IMR-90 (cell line): ENCODE measurements around the gene MINK1.

Source experiments
- BHLHE40 ChIP-seq: fragments of 150-350 bp; IDR thresholded peaks from 2 replicates; pipeline ENCODE4 v1.6.1; 2016; ENCODE audit warnings: mild to moderate bottlenecking, low read depth, low read length
- CEBPB ChIP-seq: IDR thresholded peaks from 2 replicates; pipeline ENCODE4 v1.6.1; 2012; ENCODE audit warnings: low read depth, low read length, improper control_type of control experiment
- CHD1 ChIP-seq: IDR thresholded peaks from 2 replicates; pipeline ENCODE4 v1.6.1; 2012; ENCODE audit warnings: low read depth, low read length, improper control_type of control experiment
- MAZ ChIP-seq: IDR thresholded peaks from 2 replicates; pipeline ENCODE4 v1.6.1; 2012; ENCODE audit warnings: low read depth, mild to moderate bottlenecking, low read length, improper control_type of control experiment, moderate library complexity, borderline replicate concordance
- MXI1 ChIP-seq: IDR thresholded peaks from 2 replicates; pipeline ENCODE4 v1.6.1; 2012; ENCODE audit warnings: low read depth, mild to moderate bottlenecking, low read length, moderate library complexity, borderline replicate concordance
- POLR2A ChIP-seq: IDR thresholded peaks from 2 replicates; pipeline ENCODE4 v1.6.1; 2012; ENCODE audit warnings: mild to moderate bottlenecking, low read depth, low read length
- RAD21 ChIP-seq: IDR thresholded peaks from 2 replicates; pipeline ENCODE4 v1.6.1; 2012; ENCODE audit warnings: low read length, improper control_type of control experiment
- RCOR1 ChIP-seq: IDR thresholded peaks from 2 replicates; pipeline ENCODE4 v1.6.1; 2012; ENCODE audit warnings: mild to moderate bottlenecking, low read length, improper control_type of control experiment; ENCODE audit not compliant: insufficient replicate concordance
- SMC3 ChIP-seq: fragments of 150-350 bp; IDR thresholded peaks from 2 replicates; pipeline ENCODE4 v1.6.1; 2016; ENCODE audit warnings: low read depth, mild to moderate bottlenecking, antibody characterized with exemption, low read length, moderate library complexity
- USF2 ChIP-seq: fragments of 150-350 bp; IDR thresholded peaks from 2 replicates; pipeline ENCODE4 v1.6.1; 2017; ENCODE audit warnings: mild to moderate bottlenecking, antibody characterized with exemption, low read length, low read depth
- TF ChIP-seq, protein P1 (sequence below): conservative IDR thresholded peaks from 2 replicates; pipeline ENCODE4 v1.5.1; 2012; ENCODE audit warnings: mild to moderate bottlenecking, low read depth, low read length, improper control_type of control experiment

- TF ChIP-seq, protein P1, sequence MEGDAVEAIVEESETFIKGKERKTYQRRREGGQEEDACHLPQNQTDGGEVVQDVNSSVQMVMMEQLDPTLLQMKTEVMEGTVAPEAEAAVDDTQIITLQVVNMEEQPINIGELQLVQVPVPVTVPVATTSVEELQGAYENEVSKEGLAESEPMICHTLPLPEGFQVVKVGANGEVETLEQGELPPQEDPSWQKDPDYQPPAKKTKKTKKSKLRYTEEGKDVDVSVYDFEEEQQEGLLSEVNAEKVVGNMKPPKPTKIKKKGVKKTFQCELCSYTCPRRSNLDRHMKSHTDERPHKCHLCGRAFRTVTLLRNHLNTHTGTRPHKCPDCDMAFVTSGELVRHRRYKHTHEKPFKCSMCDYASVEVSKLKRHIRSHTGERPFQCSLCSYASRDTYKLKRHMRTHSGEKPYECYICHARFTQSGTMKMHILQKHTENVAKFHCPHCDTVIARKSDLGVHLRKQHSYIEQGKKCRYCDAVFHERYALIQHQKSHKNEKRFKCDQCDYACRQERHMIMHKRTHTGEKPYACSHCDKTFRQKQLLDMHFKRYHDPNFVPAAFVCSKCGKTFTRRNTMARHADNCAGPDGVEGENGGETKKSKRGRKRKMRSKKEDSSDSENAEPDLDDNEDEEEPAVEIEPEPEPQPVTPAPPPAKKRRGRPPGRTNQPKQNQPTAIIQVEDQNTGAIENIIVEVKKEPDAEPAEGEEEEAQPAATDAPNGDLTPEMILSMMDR = no peak
- TF ChIP-seq MXI1 (no peak), USF2 (no peak), MAZ (no peak), CHD1 (no peak), POLR2A (no peak), SMC3 (no peak), CEBPB (no peak), BHLHE40 (no peak), RAD21 (no peak), RCOR1 (no peak)
These were observed 16.3 kb upstream of the MINK1 start for GRCh38 chr17:4816826-4817225.
